Measurements from ENCODE around the gene CSF3R. TPM values are rescaled to one million over a fixed set of nuclear protein-coding genes. Genes with fewer than 3 reads are reported as not detected.
A peak's percentile ranks its signal among the peaks of the same experiment; 100 is the strongest.

CSF3R gene
- total RNA-seq, 5 donors from 2014 or later (not counting 1 experiment from before 2014, with no cell fraction given), result 0.25 to 2.1 (median 1.8) TPM

- Mint-ChIP-seq H3K27ac (peak overlapping the region in 1 of 2 donors; percentile 37), H3K4me3 (no peak overlapping the region), H3K27me3 (no peaks in the 10 kb centered on the region), H3K4me1 (peaks cover 6 to 9% (median 9%) of the 10 kb centered on the region in 3 donors), H3K9me3 (no peaks in the 10 kb centered on the region), H3K36me3 (no peaks in the 10 kb centered on the region)
- no peak overlapping the region for H3K4me3 ChIP-seq (ENCODE audit: control insufficient read depth in 1 of 2, extremely low read depth in 1 of 2, low read length in 1 of 2)
- ChIA-PET CTCF (interaction anchor here in 1 of 2 donors (0.6 kb wide), 1 partner anchor 755 kb away, joined by 3 read pairs; no protein-coding TSS in a partner anchor), POLR2A (no interaction called here)
- no peaks in the 10 kb centered on the region for H3K9me3 ChIP-seq
- ATAC-seq (replicated peaks in 1 of 4) (no peak), DNase-seq (no peak)
- peaks cover 4 to 5% of the 10 kb centered on the region in 2 experiments for H3K4me1 ChIP-seq (ENCODE audit: control insufficient read depth in 1 of 2, extremely low read depth in 1 of 2, insufficient read depth in 2 of 2, low read length in 2 of 2)
- 38% methylated on average over 1 of the region's 2 CpGs for WGBS (ENCODE audit: insufficient coverage)
- no peaks in the 10 kb centered on the region for H3K36me3 ChIP-seq (ENCODE audit: control insufficient read depth in 2 of 2, extremely low read depth in 1 of 2, insufficient read depth in 1 of 2, low read length in 1 of 2)
- H3K27ac ChIP-seq (ENCODE audit: low read length), result no peak overlapping the region
- H3K27me3 ChIP-seq (replicated peaks in 1 of 2; ENCODE audit: control insufficient read depth in 2 of 2, extremely low read depth in 1 of 2, insufficient read depth in 2 of 2, low read length in 1 of 2), result no peaks in the 10 kb centered on the region
Measured at GRCh38 chr1:36469163-36469562, 13.6 kb downstream of the CSF3R start.

- ChIA-PET POLR2A (no interaction called here), CTCF (no interaction called here)
- Mint-ChIP-seq H3K36me3 (no peaks in the 10 kb centered on the region), H3K4me3 (no peak overlapping the region), H3K27ac (no peak overlapping the region), H3K9me3 (no peaks in the 10 kb centered on the region), H3K27me3 (no peaks in the 10 kb centered on the region), H3K4me1 (peaks cover 17 to 22% (median 21%) of the 10 kb centered on the region in 3 donors)
- ATAC-seq (replicated peaks in 1 of 4), result no peak
- no peaks in the 10 kb centered on the region for H3K9me3 ChIP-seq
- H3K4me1 ChIP-seq (ENCODE audit: control insufficient read depth in 1 of 2, extremely low read depth in 1 of 2, insufficient read depth in 2 of 2, low read length in 2 of 2), result peaks cover 10 to 15% of the 10 kb centered on the region in 2 experiments
- H3K4me3 ChIP-seq (ENCODE audit: control insufficient read depth in 1 of 2, extremely low read depth in 1 of 2, low read length in 1 of 2), result no peak overlapping the region
- no peak for DNase-seq
- H3K27me3 ChIP-seq (replicated peaks in 1 of 2; ENCODE audit: control insufficient read depth in 2 of 2, extremely low read depth in 1 of 2, insufficient read depth in 2 of 2, low read length in 1 of 2), result no peaks in the 10 kb centered on the region
- H3K27ac ChIP-seq (ENCODE audit: low read length), result no peak overlapping the region
- WGBS (ENCODE audit: insufficient coverage), result 100% methylated on average over 5 of the region's 10 CpGs
- H3K36me3 ChIP-seq (ENCODE audit: control insufficient read depth in 2 of 2, extremely low read depth in 1 of 2, insufficient read depth in 1 of 2, low read length in 1 of 2), result no peaks in the 10 kb centered on the region
Measured at GRCh38 chr1:36467700-36468455, 14.8 kb downstream of the CSF3R start.

- DNase-seq (no peak), ATAC-seq (replicated peaks in 1 of 4) (no peak)
- Histone ChIP-seq H3K27me3 (replicated peaks in 1 of 2; ENCODE audit: control insufficient read depth in 2 of 2, extremely low read depth in 1 of 2, insufficient read depth in 2 of 2, low read length in 1 of 2) (no peaks in the 10 kb centered on the region), H3K4me1 (ENCODE audit: control insufficient read depth in 1 of 2, extremely low read depth in 1 of 2, insufficient read depth in 2 of 2, low read length in 2 of 2) (peaks cover 12 to 23% of the 10 kb centered on the region in 2 experiments), H3K4me3 (ENCODE audit: control insufficient read depth in 1 of 2, extremely low read depth in 1 of 2, low read length in 1 of 2) (no peak overlapping the region), H3K27ac (ENCODE audit: low read length) (no peak overlapping the region), H3K36me3 (ENCODE audit: control insufficient read depth in 2 of 2, extremely low read depth in 1 of 2, insufficient read depth in 1 of 2, low read length in 1 of 2) (no peaks in the 10 kb centered on the region), H3K9me3 (no peaks in the 10 kb centered on the region)
- ChIA-PET POLR2A (no interaction called here), CTCF (no interaction called here)
- WGBS (ENCODE audit: insufficient coverage), result 100% methylated on average over 2 of the region's 4 CpGs
- H3K27ac Mint-ChIP-seq, result no peak overlapping the region
- H3K36me3 Mint-ChIP-seq, result no peaks in the 10 kb centered on the region
- no peak overlapping the region for H3K4me3 Mint-ChIP-seq
- no peaks in the 10 kb centered on the region for H3K9me3 Mint-ChIP-seq
- H3K4me1 Mint-ChIP-seq, result peaks cover 22 to 27% (median 25%) of the 10 kb centered on the region in 3 donors
- no peaks in the 10 kb centered on the region for H3K27me3 Mint-ChIP-seq
Measured at GRCh38 chr1:36467027-36467410, 15.7 kb downstream of the CSF3R start.

- no peaks in the 10 kb centered on the region for H3K27me3 Mint-ChIP-seq
- no peaks in the 10 kb centered on the region for H3K36me3 Mint-ChIP-seq
- no peak overlapping the region for H3K27ac Mint-ChIP-seq
- no peaks in the 10 kb centered on the region for H3K9me3 ChIP-seq
- peaks cover 22 to 27% (median 27%) of the 10 kb centered on the region in 3 donors for H3K4me1 Mint-ChIP-seq
- DNase-seq (no peak), ATAC-seq (replicated peaks in 1 of 4) (no peak)
- H3K27me3 ChIP-seq (replicated peaks in 1 of 2; ENCODE audit: control insufficient read depth in 2 of 2, extremely low read depth in 1 of 2, insufficient read depth in 2 of 2, low read length in 1 of 2), result no peaks in the 10 kb centered on the region
- no peaks in the 10 kb centered on the region for H3K9me3 Mint-ChIP-seq
- H3K4me1 ChIP-seq (ENCODE audit: control insufficient read depth in 1 of 2, extremely low read depth in 1 of 2, insufficient read depth in 2 of 2, low read length in 2 of 2), result peaks cover 12 to 23% of the 10 kb centered on the region in 2 experiments
- H3K4me3 ChIP-seq (ENCODE audit: control insufficient read depth in 1 of 2, extremely low read depth in 1 of 2, low read length in 1 of 2), result no peak overlapping the region
- ChIA-PET CTCF (no interaction called here), POLR2A (no interaction called here)
- H3K36me3 ChIP-seq (ENCODE audit: control insufficient read depth in 2 of 2, extremely low read depth in 1 of 2, insufficient read depth in 1 of 2, low read length in 1 of 2), result peaks cover 0 to 4% of the 10 kb centered on the region in 2 donors
- 93% methylated on average over 8 of the region's 12 CpGs for WGBS (ENCODE audit: insufficient coverage)
- H3K4me3 Mint-ChIP-seq, result no peak overlapping the region
- H3K27ac ChIP-seq (ENCODE audit: low read length), result no peak overlapping the region
Measured at GRCh38 chr1:36466370-36467026, 16.2 kb downstream of the CSF3R start.

- Mint-ChIP-seq H3K4me3 (no peak overlapping the region), H3K36me3 (peaks cover 3% of the 10 kb centered on the region), H3K4me1 (peaks cover 26 to 30% (median 30%) of the 10 kb centered on the region in 3 donors), H3K27ac (no peak overlapping the region), H3K27me3 (no peaks in the 10 kb centered on the region), H3K9me3 (no peaks in the 10 kb centered on the region)
- ATAC-seq (replicated peaks in 1 of 4) (no peak), DNase-seq (no peak)
- Histone ChIP-seq H3K4me1 (ENCODE audit: control insufficient read depth in 1 of 2, extremely low read depth in 1 of 2, insufficient read depth in 2 of 2, low read length in 2 of 2) (peaks cover 12 to 23% of the 10 kb centered on the region in 2 experiments), H3K9me3 (no peaks in the 10 kb centered on the region), H3K27me3 (replicated peaks in 1 of 2; ENCODE audit: control insufficient read depth in 2 of 2, extremely low read depth in 1 of 2, insufficient read depth in 2 of 2, low read length in 1 of 2) (no peaks in the 10 kb centered on the region), H3K4me3 (ENCODE audit: control insufficient read depth in 1 of 2, extremely low read depth in 1 of 2, low read length in 1 of 2) (no peak overlapping the region), H3K36me3 (ENCODE audit: control insufficient read depth in 2 of 2, extremely low read depth in 1 of 2, insufficient read depth in 1 of 2, low read length in 1 of 2) (peaks cover 0 to 10% of the 10 kb centered on the region in 2 donors), H3K27ac (ENCODE audit: low read length) (no peak overlapping the region)
- 82% methylated on average over 3 of the region's 4 CpGs for WGBS (ENCODE audit: insufficient coverage)
- POLR2A ChIA-PET, result interaction anchor here in 1 of 2 donors (0.6 kb wide), 1 partner anchor 1009 kb away, joined by 3 read pairs; no protein-coding TSS in a partner anchor
- CTCF ChIA-PET, result no interaction called here
Measured at GRCh38 chr1:36465731-36466369, 16.9 kb downstream of the CSF3R start.

Measured in T-cell (primary cell).